Stimulated activated CD8-positive, alpha-beta memory T cell treated with anti-CD3 and anti-CD28 coated beads, Interleukin-15, amount 100 ng/mL, for 1 hour (primary cell): ENCODE results near the gene MYO7B.

ENCODE experiments used
- DNase-seq: peaks from one replicate; pipeline ENCODE4 v3.0.0-alpha.2; 2020; ENCODE audit warnings: low read depth

The MYO7B gene

GRCh38 chr2:127626917-127627739 is 91.6 kb downstream of the MYO7B start:
- DNase-seq = no peak

- DNase-seq = no peak
Observed at GRCh38 chr2:127627740-127628571, 92.5 kb downstream of the MYO7B start.

- DNase-seq = no peak
Observed at GRCh38 chr2:127628767-127629614, 93.5 kb downstream of the MYO7B start.

- DNase-seq = no peak
Observed at GRCh38 chr2:127629637-127630036, 94.2 kb downstream of the MYO7B start.

GRCh38 chr2:127630096-127630863 is 94.8 kb downstream of the MYO7B start:
- no peak for DNase-seq

- DNase-seq = no peak
Observed at GRCh38 chr2:127630864-127631540, 95.5 kb downstream of the MYO7B start.

- DNase-seq = no peak
Observed at GRCh38 chr2:127631541-127631996, 96.1 kb downstream of the MYO7B start.

- DNase-seq = no peak
Observed at GRCh38 chr2:127631997-127632581, 96.6 kb downstream of the MYO7B start.

- DNase-seq = no peak
Observed at GRCh38 chr2:127632592-127633489, 97.4 kb downstream of the MYO7B start.

- DNase-seq = no peak
Observed at GRCh38 chr2:127633556-127634065, 98.1 kb downstream of the MYO7B start.

- DNase-seq = no peak
Observed at GRCh38 chr2:127634066-127634617, 98.7 kb downstream of the MYO7B start.

- DNase-seq = no peak
Observed at GRCh38 chr2:127634626-127635379, 99.3 kb downstream of the MYO7B start.

GRCh38 chr2:127635380-127636237 is 100.1 kb downstream of the MYO7B start:
- DNase-seq = no peak

GRCh38 chr2:127636248-127637235 is 101.1 kb downstream of the MYO7B start:
- no peak for DNase-seq

- no peak for DNase-seq
Observed at GRCh38 chr2:127637236-127637630, 101.8 kb downstream of the MYO7B start.

GRCh38 chr2:127637725-127638252 is 102.3 kb downstream of the MYO7B start:
- DNase-seq = no peak
